HG02798 (cell line): Measurements from ENCODE around the gene HADHB.
"Not testable (repeated sequence)": the region's sequence is repeated elsewhere in the genome, so short reads cannot be mapped to it uniquely, and the experiment has no call there.

Source experiments
- ATAC-seq: cut with Tn5 transposase; IDR thresholded peaks from one replicate; pipeline ENCODE4 v1.9.1; 2021; ENCODE audit warnings: mild to moderate bottlenecking; ENCODE audit not compliant: unreplicated experiment, poor library complexity

Gene HADHB

GRCh38 chr2:26325851-26326250 lies 81.1 kb downstream of the HADHB start:
- ATAC-seq: no peak

GRCh38 chr2:26326514-26326913 lies 81.8 kb downstream of the HADHB start:
- no peak for ATAC-seq

- ATAC-seq: no peak
Observed at GRCh38 chr2:26327291-26328272, 82.8 kb downstream of the HADHB start.

- ATAC-seq: not testable (repeated sequence)
Observed at GRCh38 chr2:26329083-26329482, 84.3 kb downstream of the HADHB start.

- ATAC-seq: peak; percentile 80
Observed at GRCh38 chr2:26330114-26330549, 85.4 kb downstream of the HADHB start.

GRCh38 chr2:26330604-26331003 lies 85.9 kb downstream of the HADHB start:
- ATAC-seq: no peak

GRCh38 chr2:26331321-26331720 lies 86.6 kb downstream of the HADHB start:
- ATAC-seq: not testable (repeated sequence)

GRCh38 chr2:26333293-26333692 lies 88.6 kb downstream of the HADHB start:
- ATAC-seq: no peak

- no peak for ATAC-seq
Observed at GRCh38 chr2:26335231-26335630, 90.5 kb downstream of the HADHB start.

GRCh38 chr2:26336719-26337118 lies 92.0 kb downstream of the HADHB start:
- no peak for ATAC-seq

GRCh38 chr2:26337298-26337697 lies 92.6 kb downstream of the HADHB start:
- ATAC-seq: no peak
